MM.1S (cell line): ENCODE measurements around the gene ACOXL.
A peak's percentile ranks its signal among the peaks of the same experiment; 100 is the strongest.

Experiments
- DNase-seq: peaks from one replicate; pipeline ENCODE4 v3.0.0-alpha.2; 2015
- H2AFZ ChIP-seq: fragments of 300-600 bp; sonication (generic); 2 replicates; pipeline ENCODE4 v1.6.0; 2016; ENCODE audit warnings: antibody characterized with exemption, low read length
- H3F3A ChIP-seq: fragments of 300-600 bp; sonication (generic); 2 replicates; pipeline ENCODE4 v1.6.1; 2016; ENCODE audit warnings: mild to moderate bottlenecking, antibody characterized with exemption, low read length, moderate library complexity, mixed read lengths; ENCODE audit not compliant: insufficient read depth
- H3K27ac ChIP-seq: fragments of 300-600 bp; sonication (generic); 2 replicates; pipeline ENCODE4 v1.5.1; 2016; ENCODE audit warnings: mild to moderate bottlenecking, low read length
- H3K27me3 ChIP-seq: fragments of 300-600 bp; sonication (generic); replicated peaks from 2 replicates; pipeline ENCODE4 v1.6.0; 2016; ENCODE audit warnings: low read length; ENCODE audit not compliant: insufficient read depth
- H3K36me3 ChIP-seq: fragments of 300-600 bp; sonication (generic); replicated peaks from 2 replicates; pipeline ENCODE4 v1.6.1; 2016; ENCODE audit warnings: mild to moderate bottlenecking, low read length, mixed read lengths; ENCODE audit not compliant: insufficient read depth
- H3K4me1 ChIP-seq: fragments of 300-600 bp; sonication (generic); 2 replicates; pipeline ENCODE4 v1.6.1; 2016; ENCODE audit warnings: low read length, mixed read lengths
- H3K4me2 ChIP-seq: fragments of 300-600 bp; sonication (generic); 2 replicates; pipeline ENCODE4 v1.6.0; 2016; ENCODE audit warnings: low read depth, low read length
- H3K4me3 ChIP-seq: fragments of 300-600 bp; sonication (generic); 2 replicates; pipeline ENCODE4 v1.5.1; 2016; ENCODE audit warnings: low read length, mixed read lengths
- H3K79me2 ChIP-seq: fragments of 300-600 bp; sonication (generic); 2 replicates; pipeline ENCODE4 v1.6.1; 2016; ENCODE audit warnings: mixed run types, low read length, mixed read lengths
- H3K9ac ChIP-seq: fragments of 300-600 bp; sonication (generic); 2 replicates; pipeline ENCODE4 v1.6.1; 2016; ENCODE audit warnings: low read length, mixed read lengths
- H3K9me2 ChIP-seq: fragments of 300-600 bp; sonication (generic); replicated peaks from 2 replicates; pipeline ENCODE4 v1.6.1; 2016; ENCODE audit warnings: mild to moderate bottlenecking, low read length, mixed read lengths; ENCODE audit not compliant: insufficient read depth
- H3K9me3 ChIP-seq: fragments of 300-600 bp; sonication (generic); replicated peaks from 2 replicates; pipeline ENCODE4 v1.6.1; 2016; ENCODE audit warnings: mild to moderate bottlenecking, low read length, mixed read lengths; ENCODE audit not compliant: insufficient read depth
- H4K20me1 ChIP-seq: fragments of 300-600 bp; sonication (generic); 2 replicates; pipeline ENCODE4 v1.6.1; 2016; ENCODE audit warnings: mild to moderate bottlenecking, low read length, moderate library complexity, mixed read lengths; ENCODE audit not compliant: insufficient read depth
- CTCF ChIP-seq: fragments of 300-600 bp; sonication (generic); IDR thresholded peaks from 2 replicates; pipeline ENCODE4 v1.5.1; 2016; ENCODE audit warnings: antibody characterized with exemption, low read length, mixed read lengths
- EZH2 ChIP-seq: fragments of 300-600 bp; sonication (generic); optimal IDR thresholded peaks from 2 replicates; pipeline ENCODE3; 2017; ENCODE audit warnings: low read depth, mild to moderate bottlenecking, antibody characterized with exemption, low read length, mixed read lengths
- EZH2phosphoT487 ChIP-seq: fragments of 300-600 bp; sonication (generic); IDR thresholded peaks from 2 replicates; pipeline ENCODE4 v1.6.1; 2018; ENCODE audit warnings: antibody characterized with exemption, low read length

The ACOXL gene

GRCh38 chr2:110823165-110823564 lies 90.8 kb downstream of the ACOXL start:
- H3K4me3 ChIP-seq = no peak overlapping the region
- TF ChIP-seq CTCF (no peak), EZH2phosphoT487 (no peak), EZH2 (no peak)

GRCh38 chr2:110827511-110827910 lies 95.1 kb downstream of the ACOXL start:
- TF ChIP-seq EZH2phosphoT487 = no peak
- no peak for TF ChIP-seq EZH2
- no peak overlapping the region for H3K4me2 ChIP-seq
- no peaks in the 10 kb centered on the region for H3K27me3 ChIP-seq

More at GRCh38 chr2:110823165-110823564, 90.8 kb downstream of the ACOXL start:
- no peak overlapping the region for H3K9ac ChIP-seq
- 0 out of 2 replicates have a peak, but pooled peaks cover 2% of the 10 kb centered on the region for H3K36me3 ChIP-seq
- no peak overlapping the region for H3K27ac ChIP-seq
- DNase-seq = no peak
- H3K79me2 ChIP-seq = no peaks in the 10 kb centered on the region
- H3K27me3 ChIP-seq = no peaks in the 10 kb centered on the region
- no peaks in the 10 kb centered on the region for H4K20me1 ChIP-seq
- H3K4me2 ChIP-seq = no peak overlapping the region
- H3F3A ChIP-seq = peaks cover 20% of the 10 kb centered on the region
- no peaks in the 10 kb centered on the region for H3K9me3 ChIP-seq
- H2AFZ ChIP-seq = no peak overlapping the region
- peaks cover 37% of the 10 kb centered on the region for H3K4me1 ChIP-seq
- no peaks in the 10 kb centered on the region for H3K9me2 ChIP-seq

GRCh38 chr2:110828330-110828729 lies 96.0 kb downstream of the ACOXL start:
- no peak overlapping the region for H3K4me2 ChIP-seq
- H2AFZ ChIP-seq = no peak overlapping the region
- no peaks in the 10 kb centered on the region; the same call in 1 of the 2 replicates for H3F3A ChIP-seq
- 0 out of 2 replicates have a peak, but pooled peaks cover 2% of the 10 kb centered on the region for H3K36me3 ChIP-seq
- peaks cover 9% of the 10 kb centered on the region for H3K4me1 ChIP-seq
- H3K27ac ChIP-seq = no peak overlapping the region
- H3K9ac ChIP-seq = no peak overlapping the region
- H3K27me3 ChIP-seq = no peaks in the 10 kb centered on the region
- no peak for TF ChIP-seq EZH2phosphoT487
- TF ChIP-seq CTCF = no peak
- TF ChIP-seq EZH2 = no peak
- H4K20me1 ChIP-seq = no peaks in the 10 kb centered on the region
- no peaks in the 10 kb centered on the region for H3K79me2 ChIP-seq
- DNase-seq = no peak
- H3K9me2 ChIP-seq = no peaks in the 10 kb centered on the region
- no peak overlapping the region for H3K4me3 ChIP-seq
- no peaks in the 10 kb centered on the region for H3K9me3 ChIP-seq

More at GRCh38 chr2:110827511-110827910, 95.1 kb downstream of the ACOXL start:
- no peak overlapping the region for H3K9ac ChIP-seq
- H3F3A ChIP-seq = no peaks in the 10 kb centered on the region
- H3K9me2 ChIP-seq = no peaks in the 10 kb centered on the region
- H3K79me2 ChIP-seq = no peaks in the 10 kb centered on the region
- no peak for DNase-seq
- no peak overlapping the region for H3K4me3 ChIP-seq
- no peaks in the 10 kb centered on the region for H3K9me3 ChIP-seq
- peak overlapping the region; percentile 14; the same call in 1 of the 2 replicates for H3K27ac ChIP-seq
- H3K4me1 ChIP-seq = peaks cover 9% of the 10 kb centered on the region
- H3K36me3 ChIP-seq = 0 out of 2 replicates have a peak, but pooled peaks cover 2% of the 10 kb centered on the region
- H2AFZ ChIP-seq = no peak overlapping the region
- H4K20me1 ChIP-seq = no peaks in the 10 kb centered on the region

- no peaks in the 10 kb centered on the region for H3K9me3 ChIP-seq
These were observed 97.2 kb downstream of the ACOXL start for GRCh38 chr2:110829413-110830146.

More at GRCh38 chr2:110829413-110830146, 97.2 kb downstream of the ACOXL start:
- H3F3A ChIP-seq = no peaks in the 10 kb centered on the region; the same call in 1 of the 2 replicates
- no peak overlapping the region for H3K27ac ChIP-seq
- no peak for TF ChIP-seq CTCF
- no peak for TF ChIP-seq EZH2
- no peak for TF ChIP-seq EZH2phosphoT487
- no peaks in the 10 kb centered on the region for H3K36me3 ChIP-seq
- H3K9ac ChIP-seq = no peak overlapping the region
- peaks cover 9% of the 10 kb centered on the region for H3K4me1 ChIP-seq
- no peak overlapping the region for H2AFZ ChIP-seq
- H4K20me1 ChIP-seq = no peaks in the 10 kb centered on the region
- H3K4me2 ChIP-seq = no peak overlapping the region
- H3K4me3 ChIP-seq = no peak overlapping the region
- no peak for DNase-seq
- H3K27me3 ChIP-seq = no peaks in the 10 kb centered on the region
- H3K79me2 ChIP-seq = no peaks in the 10 kb centered on the region
- H3K9me2 ChIP-seq = no peaks in the 10 kb centered on the region
